Retina (tissue), 1 donor: ENCODE data around the gene SH3TC1.

ENCODE experiments used
- DNase-seq: peaks from one replicate; pipeline ENCODE4 v3.0.0-alpha.2; 2016

The SH3TC1 gene

GRCh38 chr4:8198906-8199593 lies at the start of gene SH3TC1:
TSS of gene SH3TC1 (plus strand) at chr4:8199290. CDS start at chr4:8205195, 5,905 bp downstream.
- DNase-seq: peak; percentile 89

- no peak for DNase-seq
Observed at GRCh38 chr4:8149664-8150063, 49.4 kb upstream of the SH3TC1 start.

- DNase-seq: no peak
Observed at GRCh38 chr4:8150152-8151090, 48.7 kb upstream of the SH3TC1 start.

DNA sequence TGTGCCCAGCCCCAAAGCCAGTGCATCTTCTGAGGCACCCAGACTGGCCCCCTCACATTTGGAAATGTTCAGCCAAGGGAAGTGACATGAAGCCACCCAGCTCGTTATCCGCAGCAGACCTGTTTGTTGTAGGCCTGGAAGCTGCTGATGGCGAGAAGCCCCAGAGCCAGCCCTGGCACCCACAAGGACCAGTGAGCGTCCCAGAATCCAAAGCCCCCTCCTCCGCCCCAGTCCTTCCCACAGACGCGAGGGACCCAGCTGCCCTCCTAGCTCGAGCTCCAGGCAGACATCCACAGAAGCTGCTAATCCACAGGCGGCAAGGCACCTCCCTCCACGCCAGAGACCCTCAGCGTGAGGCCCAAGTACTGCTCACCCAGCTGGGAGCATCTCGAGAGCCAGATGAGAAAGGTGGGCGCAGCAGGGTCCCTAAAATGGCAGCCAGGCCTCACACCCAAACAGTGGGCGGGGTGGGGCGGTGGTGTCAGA lies 47.9 kb upstream of the SH3TC1 start:
- no peak for DNase-seq

GRCh38 chr4:8152090-8152864 lies 46.8 kb upstream of the SH3TC1 start:
- no peak for DNase-seq

DNA sequence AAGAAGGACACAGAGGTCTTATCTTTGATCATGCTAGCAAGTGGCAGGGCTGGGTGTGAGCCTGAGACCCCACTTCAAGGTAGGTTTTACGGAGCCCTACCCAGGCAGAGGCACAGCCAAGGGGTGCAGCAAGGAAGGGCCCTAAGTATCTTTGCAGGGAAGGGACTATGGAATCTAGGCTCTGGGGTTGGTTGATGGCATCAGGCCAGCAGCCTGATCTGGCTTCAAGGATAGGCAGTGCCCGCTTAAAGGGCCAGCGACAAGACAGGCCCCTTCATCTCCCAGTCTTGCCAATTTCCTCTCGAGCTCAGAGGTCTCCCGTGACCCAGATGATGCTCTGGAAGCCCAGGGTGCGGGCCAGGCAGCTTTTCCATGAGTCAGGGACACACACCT lies 46.2 kb upstream of the SH3TC1 start:
- DNase-seq: no peak

- DNase-seq: no peak
Observed at GRCh38 chr4:8153441-8153840, 45.6 kb upstream of the SH3TC1 start.

DNA sequence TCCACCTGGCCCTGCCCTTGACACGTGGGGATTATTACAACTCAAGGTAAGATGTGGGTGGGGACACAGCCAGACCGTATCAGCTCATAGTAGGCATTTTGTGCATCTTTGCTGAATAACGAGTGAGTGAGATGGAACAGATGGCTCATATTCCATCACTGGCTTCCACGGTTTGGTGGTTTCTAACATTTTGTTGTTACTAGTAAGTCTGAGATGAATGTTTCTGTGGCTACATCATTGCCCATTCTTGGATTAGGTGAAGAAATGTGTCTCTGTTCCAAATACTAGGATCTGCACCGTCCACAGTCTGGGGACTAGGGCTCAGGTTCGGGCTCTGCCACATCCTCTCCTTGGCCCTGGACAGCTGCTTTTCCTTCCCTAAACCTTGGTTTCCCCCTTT lies 44.0 kb upstream of the SH3TC1 start:
- DNase-seq: no peak

DNA sequence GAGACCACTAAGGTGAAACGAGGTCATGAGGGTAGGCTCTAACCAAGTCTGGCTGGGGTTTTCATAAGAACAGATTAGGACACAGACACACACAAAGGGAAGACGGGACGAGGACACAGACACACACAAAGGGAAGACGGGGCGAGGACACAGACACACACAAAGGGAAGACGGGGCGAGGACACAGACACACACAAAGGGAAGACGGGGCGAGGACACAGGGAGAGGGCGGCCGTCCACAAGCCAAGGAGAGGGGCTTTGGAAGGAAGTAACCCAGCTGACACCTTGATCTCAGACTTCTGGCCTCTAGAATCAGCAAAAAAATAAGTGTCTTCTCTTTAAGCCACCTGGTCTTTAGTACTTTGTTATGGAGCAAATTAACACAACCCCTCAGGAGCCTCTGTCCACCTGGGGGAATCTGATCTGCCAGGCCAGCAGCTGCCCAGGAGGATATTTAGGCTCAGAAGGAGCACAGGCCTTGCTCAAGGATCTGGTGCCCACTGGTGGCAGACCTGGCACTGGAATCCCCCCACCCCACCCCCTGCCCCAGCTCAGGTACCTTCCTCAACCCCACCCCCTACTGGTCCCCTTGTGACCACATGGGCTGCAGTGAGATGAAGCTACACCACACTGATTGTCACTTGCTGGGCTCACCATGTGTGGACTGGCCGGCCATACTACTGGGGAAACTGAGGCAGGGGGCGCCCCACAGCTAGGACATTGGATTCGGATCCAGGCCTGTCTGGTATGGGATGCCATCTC lies 43.2 kb upstream of the SH3TC1 start:
- no peak for DNase-seq

GRCh38 chr4:8156617-8157016 lies 42.5 kb upstream of the SH3TC1 start:
- no peak for DNase-seq

GRCh38 chr4:8157496-8157895 lies 41.6 kb upstream of the SH3TC1 start:
- no peak for DNase-seq

GRCh38 chr4:8157944-8158709 lies 41.0 kb upstream of the SH3TC1 start:
- peak; percentile 69 for DNase-seq

DNA sequence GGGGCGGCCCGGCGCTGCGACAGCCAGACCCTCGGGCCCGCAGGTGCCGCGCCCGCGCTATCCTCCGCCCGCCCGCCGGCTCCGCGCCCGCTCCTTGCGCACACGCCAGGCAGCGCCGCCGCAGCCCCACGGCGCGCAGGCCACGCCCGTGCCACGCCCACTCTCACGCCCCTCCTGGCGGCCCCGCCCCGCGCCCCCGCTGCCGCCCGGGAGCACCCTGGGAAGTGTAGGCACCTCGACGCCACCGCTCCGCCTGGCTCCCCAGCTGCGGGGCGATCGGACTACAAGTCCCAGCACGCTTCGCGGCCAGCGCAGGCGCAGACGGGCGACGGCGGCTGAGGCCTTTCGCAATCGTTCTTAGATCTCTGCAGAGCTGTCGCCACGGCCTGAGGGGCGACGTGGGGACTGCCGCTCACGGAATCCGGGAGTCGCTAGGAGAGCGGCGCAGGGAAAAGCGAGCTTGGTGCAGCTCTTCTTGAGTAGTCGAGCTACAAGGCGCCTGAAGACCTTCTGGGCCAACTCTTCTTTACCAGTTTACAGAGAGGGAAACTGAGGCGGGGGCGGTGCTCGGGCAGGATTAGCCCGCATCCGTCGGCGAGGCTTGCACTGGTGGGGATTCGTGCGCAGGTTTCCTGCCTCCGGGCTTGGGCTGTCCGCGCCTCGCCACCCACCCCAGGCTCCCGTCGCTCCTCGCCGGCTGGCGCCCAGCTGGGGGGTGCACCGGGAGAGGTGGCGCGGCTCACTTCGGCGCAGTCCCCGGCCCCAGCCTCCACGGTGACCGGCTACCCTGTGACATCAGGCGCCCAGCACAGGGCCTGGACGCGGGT lies 40.2 kb upstream of the SH3TC1 start, which contains the start of gene ABLIM2:
Gene ABLIM2 (minus strand): TSS at position 104 of the 827 bp plus-strand sequence. CDS start 124 bp downstream, outside the sequence.
- DNase-seq: peak; percentile 98

- DNase-seq: no peak
Observed at GRCh38 chr4:8159537-8160232, 39.4 kb upstream of the SH3TC1 start.

DNA sequence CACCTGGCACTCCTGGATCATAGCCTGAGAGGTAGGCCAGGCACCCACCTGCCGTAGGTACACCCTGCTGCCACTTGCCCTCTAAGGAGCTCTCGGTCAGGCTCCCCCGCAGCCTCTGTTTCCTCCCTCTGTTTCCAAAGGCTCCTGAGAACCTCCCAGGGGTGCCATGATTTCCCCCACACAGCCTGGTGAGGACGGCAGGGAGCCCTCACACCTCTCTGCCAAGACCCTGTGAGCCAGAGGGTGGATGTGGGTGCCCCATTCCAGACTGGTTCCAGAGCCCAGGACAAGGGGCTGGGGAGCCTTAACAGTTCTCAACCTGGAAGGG lies 38.9 kb upstream of the SH3TC1 start:
- no peak for DNase-seq

DNA sequence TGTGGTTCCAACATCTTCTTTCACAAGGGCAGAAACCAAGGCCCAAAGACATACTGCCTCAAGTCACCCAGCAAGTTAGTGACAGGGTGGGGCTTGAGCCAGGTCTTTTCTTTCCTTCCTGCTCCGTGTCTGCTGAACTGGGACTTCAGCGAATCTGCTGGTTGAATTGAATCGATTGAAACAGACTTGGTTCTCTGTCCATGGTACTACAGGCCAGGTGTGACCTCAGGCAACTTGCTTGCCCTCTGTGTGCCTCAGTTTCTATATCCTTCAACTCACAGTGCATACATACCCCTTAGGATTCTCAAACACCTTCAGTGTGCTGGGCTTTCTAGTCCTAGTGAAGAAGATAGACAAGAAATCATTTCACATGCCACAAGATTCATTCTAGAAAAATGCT lies 38.5 kb upstream of the SH3TC1 start:
- DNase-seq: no peak

DNA sequence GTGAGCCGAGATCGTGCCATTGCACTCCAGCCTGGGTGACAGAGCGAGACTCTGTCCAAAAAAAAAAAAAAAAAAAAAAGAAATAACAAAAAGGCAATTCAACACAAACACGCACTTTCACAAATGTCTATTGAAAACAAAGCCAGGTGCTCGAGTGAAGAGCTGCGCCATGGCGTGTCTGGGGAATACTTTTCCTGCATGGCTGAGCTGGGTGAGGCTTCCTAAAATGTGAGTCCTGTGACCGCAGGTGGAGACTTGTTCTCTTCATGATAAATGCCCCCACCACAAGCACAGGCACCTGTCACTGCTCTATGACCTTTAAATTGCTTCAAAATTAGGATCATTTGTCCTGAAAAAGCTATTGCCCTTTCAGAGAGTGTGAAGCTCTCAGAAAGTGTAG lies 36.5 kb upstream of the SH3TC1 start:
- DNase-seq: no peak

DNA sequence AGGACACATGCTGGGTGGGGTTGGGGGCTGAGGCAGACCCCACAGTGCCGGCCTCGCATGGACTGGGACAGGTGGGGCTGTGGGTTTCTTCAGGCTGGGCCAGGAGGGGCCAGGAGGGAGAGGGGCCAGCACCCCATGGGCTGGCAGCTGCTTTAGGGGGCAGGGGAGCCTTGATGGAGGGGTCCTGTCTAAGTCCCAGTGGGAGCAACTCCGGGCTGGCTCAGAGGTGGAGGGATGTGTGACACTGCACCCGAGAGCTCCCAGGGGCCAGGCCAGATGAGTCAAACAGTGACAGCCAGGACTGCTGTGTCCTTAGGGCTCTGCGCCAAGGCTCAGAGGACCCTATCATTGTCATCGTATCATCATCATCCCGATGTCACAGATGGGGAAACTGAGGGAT lies 36.1 kb upstream of the SH3TC1 start:
- DNase-seq: no peak

GRCh38 chr4:8163436-8164193 lies 35.5 kb upstream of the SH3TC1 start:
- no peak for DNase-seq
